Vagina (tissue), 2 donors: ENCODE results near the gene ACAP3. TPM values are rescaled to one million over a fixed set of nuclear protein-coding genes. Genes with fewer than 3 reads are reported as not detected.
A peak's percentile ranks its signal among the peaks of the same experiment; 100 is the strongest.

Source experiments
- DNase-seq, 2 donors: peaks; one replicate each; pipeline ENCODE4 v3.0.0-alpha.2; 2017; ENCODE audit errors: extremely low spot score in 2 of 2
- H3K27ac ChIP-seq: fragments of 200-600 bp; sonication (generic); one replicate; pipeline ENCODE4 v1.5.1; 2019
- H3K27me3 ChIP-seq: fragments of 200-600 bp; sonication (generic); one replicate; pipeline ENCODE4 v1.5.1; 2019
- H3K36me3 ChIP-seq, 2 donors: fragments of 200-600 bp; sonication (generic); one replicate each; pipeline ENCODE4 v1.5.1; 2017 to 2019
- H3K4me1 ChIP-seq: fragments of 200-600 bp; sonication (generic); one replicate; pipeline ENCODE4 v1.5.1; 2019
- H3K4me3 ChIP-seq, 2 donors: fragments of 200-600 bp; sonication (generic); 1 replicate in 1 of 2; 2 replicates in 1 of 2; pipeline ENCODE4 v1.5.1; 2016 to 2019
- H3K9me3 ChIP-seq: fragments of 200-600 bp; sonication (generic); one replicate; pipeline ENCODE4 v1.5.1; 2019
- POLR2A ChIP-seq, 2 donors: fragments of 450-650 bp; IDR thresholded peaks; one replicate each; pipeline ENCODE4 v1.6.1; 2017; ENCODE audit warnings: antibody characterized with exemption in 2 of 2, mild to moderate bottlenecking in 2 of 2, moderate library complexity in 2 of 2
- POLR2AphosphoS5 ChIP-seq, 2 donors: sonication (generic); formaldehyde crosslinking; IDR thresholded peaks; one replicate each; pipeline ENCODE4 v1.9.0; 2017; ENCODE audit warnings: antibody characterized with exemption in 2 of 2, mild to moderate bottlenecking in 2 of 2, low read depth in 1 of 2; ENCODE audit not compliant: insufficient read depth in 1 of 2
- intact Hi-C: fragments of 100-400 bp; cut with DNase I; formaldehyde crosslinking; loops from one replicate; pipeline ENCODE4 v1.15.1; 2023
- total RNA-seq: library from RNA; depleted of rRNA; stranded (reverse); fragments of >200 nt; gene quantifications from one replicate; pipeline ENCODE4 v1.2.3, GENCODE V29; 2016
- TF ChIP-seq, protein P1 (sequence below), 3 experiments: fragments of 450-650 bp in 2 of 3; fragments of 200-600 bp in 1 of 3; sonication (generic) in 1 of 3; IDR thresholded peaks; one replicate each; pipeline ENCODE4 v1.5.1; 2017 to 2019; ENCODE audit warnings: antibody characterized with exemption in 3 of 3, mild to moderate bottlenecking in 2 of 3, moderate library complexity in 2 of 3

The ACAP3 gene
- total RNA-seq, 1 donor from 2014 or later = 68.5 TPM

DNA sequence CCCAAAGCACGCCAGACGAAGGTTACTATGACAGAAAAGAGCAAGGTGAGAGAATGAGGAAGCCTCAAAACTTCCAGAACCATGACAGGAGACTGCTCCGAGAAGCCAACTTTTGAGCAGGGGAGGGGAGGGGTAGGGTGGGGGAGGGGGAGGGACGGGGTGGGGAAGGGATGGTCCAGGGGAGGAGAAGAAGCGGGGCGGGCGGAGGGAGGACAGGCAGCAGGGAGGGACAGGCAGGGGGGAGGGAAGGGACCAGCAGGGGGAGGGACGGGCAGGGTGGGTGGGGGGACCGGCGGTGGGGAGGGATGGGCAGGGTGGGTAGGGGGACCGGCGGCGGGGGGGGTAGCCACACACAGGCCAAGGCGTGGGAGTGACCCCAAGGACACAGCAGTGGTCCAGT is 14.7 kb upstream of the ACAP3 start:
- intact Hi-C loops = no loop called here
- Histone ChIP-seq H3K9me3 (no peaks in the 10 kb centered on the region), H3K4me3 (no peak overlapping the region), H3K27ac (no peak overlapping the region), H3K27me3 (no peaks in the 10 kb centered on the region), H3K4me1 (peaks cover 73% of the 10 kb centered on the region), H3K36me3 (peaks cover 0 to 19% of the 10 kb centered on the region in 2 donors)
- TF ChIP-seq POLR2A (IDR thresholded peaks at IDR 0.05) (no peak), POLR2AphosphoS5 (IDR thresholded peaks at IDR 0.05; ENCODE audit: insufficient read depth in 1 of 2, low read depth in 1 of 2) (no peak)
- TF ChIP-seq, protein P1, sequence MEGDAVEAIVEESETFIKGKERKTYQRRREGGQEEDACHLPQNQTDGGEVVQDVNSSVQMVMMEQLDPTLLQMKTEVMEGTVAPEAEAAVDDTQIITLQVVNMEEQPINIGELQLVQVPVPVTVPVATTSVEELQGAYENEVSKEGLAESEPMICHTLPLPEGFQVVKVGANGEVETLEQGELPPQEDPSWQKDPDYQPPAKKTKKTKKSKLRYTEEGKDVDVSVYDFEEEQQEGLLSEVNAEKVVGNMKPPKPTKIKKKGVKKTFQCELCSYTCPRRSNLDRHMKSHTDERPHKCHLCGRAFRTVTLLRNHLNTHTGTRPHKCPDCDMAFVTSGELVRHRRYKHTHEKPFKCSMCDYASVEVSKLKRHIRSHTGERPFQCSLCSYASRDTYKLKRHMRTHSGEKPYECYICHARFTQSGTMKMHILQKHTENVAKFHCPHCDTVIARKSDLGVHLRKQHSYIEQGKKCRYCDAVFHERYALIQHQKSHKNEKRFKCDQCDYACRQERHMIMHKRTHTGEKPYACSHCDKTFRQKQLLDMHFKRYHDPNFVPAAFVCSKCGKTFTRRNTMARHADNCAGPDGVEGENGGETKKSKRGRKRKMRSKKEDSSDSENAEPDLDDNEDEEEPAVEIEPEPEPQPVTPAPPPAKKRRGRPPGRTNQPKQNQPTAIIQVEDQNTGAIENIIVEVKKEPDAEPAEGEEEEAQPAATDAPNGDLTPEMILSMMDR (IDR thresholded peaks at IDR 0.05) = no peak
- no peak for DNase-seq

- intact Hi-C loops = no loop called here
- Histone ChIP-seq H3K27me3 (no peaks in the 10 kb centered on the region), H3K36me3 (peaks cover 0 to 13% of the 10 kb centered on the region in 2 donors), H3K4me3 (no peak overlapping the region), H3K9me3 (no peaks in the 10 kb centered on the region), H3K27ac (no peak overlapping the region), H3K4me1 (peaks cover 74% of the 10 kb centered on the region)
- DNase-seq = no peak
- TF ChIP-seq, protein P1 (IDR thresholded peaks at IDR 0.05) = no peak
- TF ChIP-seq POLR2A (IDR thresholded peaks at IDR 0.05) (no peak), POLR2AphosphoS5 (IDR thresholded peaks at IDR 0.05; ENCODE audit: insufficient read depth in 1 of 2, low read depth in 1 of 2) (no peak)
These were observed 13.7 kb upstream of the ACAP3 start for GRCh38 chr1:1321477-1321876.

DNA sequence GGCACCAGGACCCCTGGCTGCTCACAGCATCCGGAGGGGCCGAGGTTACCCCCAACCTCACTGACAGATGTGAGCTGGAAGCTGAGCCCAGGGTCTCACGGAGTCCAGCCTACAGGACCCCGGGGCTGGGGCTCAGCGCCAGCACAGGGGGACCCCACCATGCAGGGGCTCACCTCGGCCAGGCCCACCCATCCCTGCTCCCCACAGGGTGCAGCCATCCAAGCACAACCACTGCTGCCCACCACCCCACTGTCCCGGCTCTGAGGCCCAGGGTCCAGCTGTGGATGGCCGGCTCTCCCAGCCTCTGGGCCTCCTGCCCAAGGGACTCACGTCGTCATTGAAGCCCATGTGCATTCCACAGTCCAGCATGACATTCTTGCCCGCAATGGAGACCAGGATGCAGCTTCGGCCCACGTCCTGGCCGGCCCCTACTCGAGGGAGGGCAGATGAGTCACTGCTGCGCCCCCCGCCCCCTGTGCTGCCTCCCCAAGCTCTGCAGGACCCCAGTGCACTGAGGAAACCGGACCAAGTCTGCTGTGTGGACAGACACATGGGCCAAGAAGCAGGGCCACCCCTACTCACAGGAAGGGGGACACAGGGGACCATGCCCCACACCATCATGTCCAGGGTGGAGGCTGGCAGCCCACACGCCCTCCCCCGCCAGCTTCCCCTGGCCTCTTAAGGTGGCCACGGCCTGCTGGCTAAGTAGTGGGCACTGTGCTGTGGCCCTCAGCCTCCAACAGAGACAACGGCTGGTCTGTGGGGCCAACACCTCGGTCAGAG is 13.1 kb upstream of the ACAP3 start:
- H3K4me1 ChIP-seq = peaks cover 68% of the 10 kb centered on the region

DNA sequence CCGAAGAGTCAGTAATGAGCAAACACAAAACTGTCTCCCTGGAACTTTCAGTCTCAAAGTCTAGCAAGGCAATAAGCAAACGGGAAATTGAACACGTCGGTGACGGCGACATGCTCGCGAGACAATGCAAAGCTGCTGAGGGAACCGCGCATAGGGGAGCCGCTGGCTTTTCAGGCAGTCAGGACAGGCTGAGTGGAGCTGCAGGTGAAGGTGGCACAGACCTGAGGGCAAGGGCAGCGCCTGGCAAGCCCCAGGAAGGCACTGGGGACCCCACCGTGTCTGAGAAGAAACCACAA is 11.9 kb upstream of the ACAP3 start:
- DNase-seq = no peak
- H3K36me3 ChIP-seq = peaks cover 0 to 19% of the 10 kb centered on the region in 2 donors
- peak overlapping the region; percentile 72 for H3K27ac ChIP-seq
- no peaks in the 10 kb centered on the region for H3K27me3 ChIP-seq
- H3K9me3 ChIP-seq = no peaks in the 10 kb centered on the region
- intact Hi-C loops = no loop called here
- H3K4me3 ChIP-seq = no peak overlapping the region
- H3K4me1 ChIP-seq = peaks cover 58% of the 10 kb centered on the region
- TF ChIP-seq POLR2AphosphoS5 (IDR thresholded peaks at IDR 0.05; ENCODE audit: insufficient read depth in 1 of 2, low read depth in 1 of 2) = no peak

More for the DNA sequence above, 13.1 kb upstream of the ACAP3 start:
- no peaks in the 10 kb centered on the region for H3K9me3 ChIP-seq
- DNase-seq = no peak
- intact Hi-C loops = no loop called here
- H3K36me3 ChIP-seq = peaks cover 0 to 13% of the 10 kb centered on the region in 2 donors
- H3K27me3 ChIP-seq = no peaks in the 10 kb centered on the region
- TF ChIP-seq POLR2A (IDR thresholded peaks at IDR 0.05) = no peak
- TF ChIP-seq POLR2AphosphoS5 (IDR thresholded peaks at IDR 0.05; ENCODE audit: insufficient read depth in 1 of 2, low read depth in 1 of 2) = no peak
- TF ChIP-seq, protein P1 (IDR thresholded peaks at IDR 0.05) = no peak
- H3K27ac ChIP-seq = peak overlapping the region; percentile 72
- no peak overlapping the region for H3K4me3 ChIP-seq

DNA sequence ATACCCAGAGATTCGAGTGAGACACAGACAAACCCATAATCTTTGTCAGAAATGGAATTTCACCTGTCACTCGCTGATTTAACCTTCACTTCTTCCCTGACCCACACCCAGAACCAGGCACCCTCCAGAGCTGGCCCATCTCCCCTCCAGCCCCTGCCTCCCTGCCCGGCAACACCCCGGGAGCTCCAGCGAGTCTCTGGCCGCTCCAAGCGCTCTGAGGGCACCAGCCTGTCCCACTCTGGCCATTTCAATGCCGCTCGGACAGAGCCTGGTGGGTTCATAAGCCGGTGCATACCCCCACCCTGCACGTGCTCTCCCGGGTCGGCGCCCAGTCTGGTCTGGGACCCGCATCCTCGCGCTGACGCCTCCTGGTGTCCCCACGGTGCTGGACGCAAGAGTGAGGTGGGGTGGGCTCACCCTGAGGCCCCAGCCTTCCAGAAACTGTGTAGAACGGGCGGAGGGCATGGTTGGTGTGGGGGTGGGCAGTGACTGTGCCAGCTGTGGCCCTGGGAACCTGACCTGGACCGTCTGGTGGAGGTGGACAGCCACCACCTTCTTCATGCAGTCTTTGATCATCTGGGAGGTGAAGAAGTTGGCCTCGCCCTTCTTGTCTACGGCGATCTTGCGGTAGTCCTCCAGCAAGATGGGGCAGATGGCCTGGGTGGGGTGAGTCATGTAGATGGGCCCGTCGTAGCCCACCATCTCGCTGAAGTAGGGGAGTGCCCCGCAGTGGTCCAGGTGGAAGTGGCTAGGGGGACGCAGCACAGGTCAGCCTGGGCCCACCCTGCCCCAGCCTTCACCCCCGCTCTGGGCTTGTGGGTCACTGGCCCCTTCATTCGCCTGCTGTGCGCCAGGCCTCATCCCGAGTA is 11.3 kb upstream of the ACAP3 start:
- peaks cover 0 to 25% of the 10 kb centered on the region in 2 donors for H3K36me3 ChIP-seq
- H3K9me3 ChIP-seq = no peaks in the 10 kb centered on the region
- peak overlapping the region; percentile 72 for H3K27ac ChIP-seq
- intact Hi-C loops = no loop called here
- H3K27me3 ChIP-seq = no peaks in the 10 kb centered on the region
- no peak for DNase-seq
- TF ChIP-seq, protein P1 (IDR thresholded peaks at IDR 0.05) = no peak
- TF ChIP-seq POLR2A (IDR thresholded peaks at IDR 0.05) (no peak), POLR2AphosphoS5 (IDR thresholded peaks at IDR 0.05; ENCODE audit: insufficient read depth in 1 of 2, low read depth in 1 of 2) (no peak)
- no peak overlapping the region for H3K4me3 ChIP-seq
- peaks cover 57% of the 10 kb centered on the region for H3K4me1 ChIP-seq
